ENCODE measurements around the gene CTBP1.

The CTBP1 gene

DNA sequence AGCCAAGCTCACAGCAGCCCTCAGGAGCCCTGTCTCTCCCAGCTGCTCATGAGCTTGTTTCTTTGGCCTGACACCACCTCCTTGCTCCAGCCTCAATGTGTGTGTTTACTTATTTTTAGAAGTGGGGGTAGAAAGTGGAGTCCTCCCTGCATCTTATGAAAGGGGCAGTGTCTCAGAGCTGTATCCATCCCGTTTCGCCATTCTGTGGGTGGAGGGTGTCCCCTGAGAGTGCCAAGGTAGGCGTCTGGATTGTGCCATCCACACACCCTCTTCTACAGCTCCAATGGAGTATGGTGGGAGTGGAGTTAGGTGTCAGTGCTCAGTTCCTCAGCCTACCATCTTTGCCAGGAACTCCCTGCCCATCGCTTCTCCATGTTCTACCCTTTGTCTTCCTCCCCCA, 84.9 kb downstream of the CTBP1 start:
- H3K4me1 ChIP-seq (ENCODE audit: control insufficient read depth, insufficient read depth, low read length) = no peaks in the 10 kb centered on the region
- no peak overlapping the region for H3K4me3 ChIP-seq (ENCODE audit: low read length)
- no CpG with 5 or more reads among the region's 4 CpGs for WGBS (ENCODE audit: insufficient coverage, insufficient read length)
- no peak for DNase-seq (ENCODE audit: low read depth, low spot score)
- H3K9me3 ChIP-seq (ENCODE audit: control insufficient read depth, insufficient read depth, low read length) = no peaks in the 10 kb centered on the region
- H3K27me3 ChIP-seq (ENCODE audit: control insufficient read depth, insufficient read depth, low read length) = peaks cover 9% of the 10 kb centered on the region; the same call in 1 of the 2 replicates
- H3K27ac ChIP-seq (ENCODE audit: low read length) = no peak overlapping the region
- no peaks in the 10 kb centered on the region for H3K36me3 ChIP-seq (ENCODE audit: control insufficient read depth, insufficient read depth, low read length)
